ENCODE results near the gene SCN7A.
A peak's percentile ranks its signal among the peaks of the same experiment; 100 is the strongest.

The SCN7A gene

DNA sequence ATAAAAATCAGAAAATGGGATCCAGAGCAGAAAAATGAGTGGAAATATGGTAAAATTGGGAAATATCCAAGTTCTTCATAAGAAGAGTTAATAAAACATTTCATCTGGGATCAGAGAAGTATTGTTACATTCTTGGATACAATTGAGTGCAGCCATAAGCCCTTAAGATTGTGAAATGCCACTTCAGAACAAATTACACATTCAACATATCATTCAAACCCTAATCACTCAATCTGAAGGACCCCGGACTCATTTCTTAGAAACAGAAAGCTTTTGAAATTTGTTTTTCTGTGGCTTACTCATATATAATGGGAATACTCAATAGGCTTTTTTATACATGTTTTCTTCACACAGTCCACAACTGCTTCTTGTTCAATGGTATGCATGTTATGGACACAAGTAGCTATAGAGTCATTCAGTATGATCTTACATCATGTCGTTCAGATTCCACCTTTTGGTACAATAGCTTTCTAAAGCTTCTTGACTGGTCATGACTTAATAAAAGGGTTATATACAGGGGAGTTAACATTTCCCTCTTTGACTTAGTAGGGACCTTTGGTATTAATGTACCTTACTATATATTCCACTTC lies 39.9 kb downstream of the SCN7A start:
- H3K4me3 ChIP-seq (ENCODE audit: low read length) = no peak overlapping the region

DNA sequence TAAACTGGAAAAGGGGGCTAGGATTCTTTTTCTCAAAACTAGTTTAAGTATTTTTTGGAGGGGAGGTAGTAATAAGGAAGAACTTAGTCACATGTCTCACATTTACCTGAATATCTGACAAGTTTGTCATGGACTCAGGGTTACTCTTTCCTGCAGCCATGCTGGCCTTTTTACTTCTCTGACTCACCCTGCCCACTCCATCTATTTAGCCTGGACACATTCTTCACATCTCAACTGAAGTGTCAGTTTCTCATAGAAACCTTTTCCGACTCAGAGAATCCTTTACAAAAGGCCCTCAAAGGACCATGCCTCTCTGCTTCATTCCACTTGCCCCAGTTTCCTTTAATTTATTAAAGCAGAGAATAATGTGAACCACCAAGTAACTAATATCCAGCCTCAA lies 42.6 kb downstream of the SCN7A start:
- TF ChIP-seq CTCF (conservative IDR thresholded peaks at IDR 0.05; ENCODE audit: low read depth, low read length) = no peak
- no peak overlapping the region for H3K4me3 ChIP-seq (ENCODE audit: low read length)
- DNase-seq (ENCODE audit: low read depth) = no peak

More for the DNA sequence above, 39.9 kb downstream of the SCN7A start:
- no peak for TF ChIP-seq CTCF (conservative IDR thresholded peaks at IDR 0.05; ENCODE audit: low read depth, low read length)
- DNase-seq (ENCODE audit: low read depth) = no peak

GRCh38 chr2:166449439-166449838 lies 44.6 kb downstream of the SCN7A start:
- no peak for DNase-seq (ENCODE audit: low read depth)
- TF ChIP-seq CTCF (conservative IDR thresholded peaks at IDR 0.05; ENCODE audit: low read depth, low read length) = no peak
- no peak overlapping the region for H3K4me3 ChIP-seq (ENCODE audit: low read length)

GRCh38 chr2:166448106-166448505 lies 45.9 kb downstream of the SCN7A start:
- H3K4me3 ChIP-seq (ENCODE audit: low read length) = no peak overlapping the region
- no peak for TF ChIP-seq CTCF (conservative IDR thresholded peaks at IDR 0.05; ENCODE audit: low read depth, low read length)
- DNase-seq (ENCODE audit: low read depth) = no peak

DNA sequence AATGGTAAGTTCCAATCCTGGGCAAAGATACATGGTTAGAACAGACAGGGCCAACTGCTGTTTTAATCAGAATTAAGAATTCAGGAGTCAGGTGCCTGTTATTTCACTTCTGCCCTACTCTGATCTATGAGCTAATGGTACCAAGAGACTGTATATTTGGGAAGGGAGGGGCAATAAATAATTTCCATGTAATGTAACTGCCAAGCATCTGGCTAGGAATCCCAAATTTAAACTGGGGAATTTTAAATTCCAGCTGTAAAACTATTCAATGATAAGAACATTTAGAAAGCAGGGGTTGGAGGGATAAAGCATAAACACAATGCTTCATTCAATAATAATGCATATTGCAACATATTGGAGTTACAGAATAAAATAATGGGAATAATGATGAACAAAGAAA lies 49.7 kb downstream of the SCN7A start:
- DNase-seq (ENCODE audit: low read depth) = no peak
- no peak for TF ChIP-seq CTCF (conservative IDR thresholded peaks at IDR 0.05; ENCODE audit: low read depth, low read length)
- no peak overlapping the region for H3K4me3 ChIP-seq (ENCODE audit: low read length)

DNA sequence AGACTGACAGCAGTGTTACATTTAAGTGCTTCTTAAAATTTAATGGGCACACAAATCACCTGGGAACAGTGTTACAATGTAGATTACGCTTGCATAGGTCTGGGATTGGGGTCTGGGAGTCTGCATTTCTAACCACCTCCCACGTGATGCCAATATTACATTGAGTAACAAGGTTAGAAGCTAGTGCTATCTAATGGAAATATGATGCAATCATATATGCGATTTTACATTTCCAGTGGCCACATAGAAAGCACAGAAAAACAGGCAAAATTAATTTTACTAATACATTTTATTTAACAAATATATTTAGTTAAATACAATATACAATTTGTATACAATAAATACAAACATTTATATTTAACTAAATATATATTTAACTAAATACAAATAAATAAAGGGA lies 53.7 kb downstream of the SCN7A start:
- no peak for TF ChIP-seq CTCF (conservative IDR thresholded peaks at IDR 0.05; ENCODE audit: low read depth, low read length)
- DNase-seq (ENCODE audit: low read depth) = no peak

DNA sequence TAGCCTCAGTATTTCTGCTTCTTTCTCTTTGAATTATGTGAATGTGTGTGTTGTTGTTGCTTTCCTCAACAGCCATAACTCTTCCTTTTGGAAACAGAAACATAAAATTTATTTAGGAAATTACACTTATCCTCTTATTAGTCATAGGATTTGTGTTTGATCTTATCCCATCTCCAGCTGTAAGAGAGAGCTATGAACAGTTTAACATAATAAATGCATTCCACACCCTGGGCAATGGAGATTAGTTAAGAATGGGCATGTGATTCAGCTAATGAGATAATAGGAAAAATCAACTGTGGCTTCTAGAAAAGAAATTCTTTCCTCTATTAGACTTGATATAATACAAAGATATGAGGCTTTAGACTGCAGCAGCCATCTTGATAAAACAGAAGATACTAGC lies 55.0 kb downstream of the SCN7A start:
- H3K4me3 ChIP-seq (ENCODE audit: low read length) = no peak overlapping the region
- no peak for TF ChIP-seq CTCF (conservative IDR thresholded peaks at IDR 0.05; ENCODE audit: low read depth, low read length)
- DNase-seq (ENCODE audit: low read depth) = peak; percentile 79

More for the DNA sequence above, 53.7 kb downstream of the SCN7A start:
- H3K4me3 ChIP-seq (ENCODE audit: low read length) = no peak overlapping the region

Measured in retinal pigment epithelial cell (primary cell).